Liver (tissue), 9 donors: ENCODE results near the gene PDE6B. TPM values are rescaled to one million over a fixed set of nuclear protein-coding genes. Genes with fewer than 3 reads are reported as not detected.

Source experiments
- DNase-seq: peaks from one replicate; pipeline ENCODE4 v3.0.0-alpha.2; 2017; ENCODE audit warnings: low spot score
- H3K27ac ChIP-seq, 2 donors: one replicate each; pipeline ENCODE4 v1.7.0; 2013; ENCODE audit warnings: inconsistent platforms in 2 of 2, low read length in 2 of 2, control low read depth in 1 of 2, low read depth in 1 of 2, mild to moderate bottlenecking in 1 of 2
- H3K27me3 ChIP-seq, 4 donors: one replicate each; pipeline versions ENCODE4 v1.6.1 to v1.7.0; 2013; ENCODE audit warnings: low read length in 3 of 4, inconsistent platforms in 1 of 4, mild to moderate bottlenecking in 1 of 4, moderate library complexity in 1 of 4; ENCODE audit not compliant: control insufficient read depth in 4 of 4, insufficient read depth in 4 of 4
- H3K36me3 ChIP-seq, 4 donors: one replicate each; pipeline versions ENCODE4 v1.6.1 to v1.7.0; 2013; ENCODE audit warnings: low read length in 3 of 4, mild to moderate bottlenecking in 3 of 4, low read depth in 1 of 4, moderate library complexity in 1 of 4; ENCODE audit not compliant: control insufficient read depth in 4 of 4, insufficient read depth in 3 of 4
- H3K4me1 ChIP-seq, 4 donors: one replicate each; pipeline versions ENCODE4 v1.6.1 to v1.7.0; 2013; ENCODE audit warnings: low read length in 3 of 4, mild to moderate bottlenecking in 3 of 4, moderate library complexity in 1 of 4; ENCODE audit not compliant: control insufficient read depth in 4 of 4, insufficient read depth in 4 of 4
- H3K4me3 ChIP-seq, 3 donors: one replicate each; pipeline versions ENCODE4 v1.6.1 to v1.7.0; 2013; ENCODE audit warnings: low read length in 3 of 3, control low read depth in 1 of 3, low read depth in 1 of 3, mild to moderate bottlenecking in 1 of 3
- H3K9ac ChIP-seq, 2 donors: one replicate each; pipeline ENCODE4 v1.7.0; 2013; ENCODE audit warnings: low read length in 2 of 2, mild to moderate bottlenecking in 2 of 2, moderate library complexity in 2 of 2, control low read depth in 1 of 2, low read depth in 1 of 2
- H3K9me3 ChIP-seq, 4 donors: one replicate each; pipeline versions ENCODE4 v1.6.1 to v1.7.0; 2013; ENCODE audit warnings: low read length in 3 of 4; ENCODE audit not compliant: control insufficient read depth in 4 of 4
- ATF3 ChIP-seq: IDR thresholded peaks from 2 replicates; pipeline ENCODE4 v1.6.1; 2016; ENCODE audit warnings: antibody characterized with exemption
- CTCF ChIP-seq: fragments of 150-350 bp; IDR thresholded peaks from 2 replicates; pipeline ENCODE4 v1.5.1; 2017; ENCODE audit warnings: improper control_type of control experiment, low read depth, low read length; ENCODE audit not compliant: missing input control
- EGR1 ChIP-seq, 2 donors: IDR thresholded peaks; 2 replicates each; pipeline ENCODE4 v1.6.1; 2016 to 2018; ENCODE audit warnings: antibody characterized with exemption in 2 of 2, low read depth in 2 of 2
- FOXA1 ChIP-seq: IDR thresholded peaks from 2 replicates; pipeline ENCODE4 v1.6.1; 2016; ENCODE audit warnings: antibody characterized with exemption
- FOXA2 ChIP-seq: IDR thresholded peaks from 2 replicates; pipeline ENCODE4 v1.6.1; 2016; ENCODE audit warnings: antibody characterized with exemption
- GABPA ChIP-seq, 2 donors: IDR thresholded peaks in 1 of 2; conservative IDR thresholded peaks in 1 of 2; 2 replicates each; pipeline ENCODE4 v1.6.1; 2016; ENCODE audit warnings: antibody characterized with exemption in 2 of 2, mild to moderate bottlenecking in 1 of 2, moderate library complexity in 1 of 2
- HNF4A ChIP-seq, 2 donors: conservative IDR thresholded peaks; 2 replicates each; pipeline ENCODE4 v1.6.1; 2016; ENCODE audit warnings: antibody characterized with exemption in 2 of 2, mild to moderate bottlenecking in 2 of 2
- HNF4G ChIP-seq: IDR thresholded peaks from 2 replicates; pipeline ENCODE4 v1.6.1; 2016; ENCODE audit warnings: antibody characterized with exemption
- JUND ChIP-seq, 2 donors: IDR thresholded peaks; 2 replicates each; pipeline ENCODE4 v1.6.1; 2016; ENCODE audit warnings: antibody characterized with exemption in 2 of 2
- MAX ChIP-seq: IDR thresholded peaks from 2 replicates; pipeline ENCODE4 v1.6.1; 2016; ENCODE audit warnings: antibody characterized with exemption
- NR2F2 ChIP-seq: IDR thresholded peaks from 2 replicates; pipeline ENCODE4 v1.6.1; 2016; ENCODE audit warnings: antibody characterized with exemption
- RAD21 ChIP-seq, 2 donors: IDR thresholded peaks; 2 replicates each; pipeline ENCODE4 v1.6.1; 2016; ENCODE audit warnings: antibody characterized with exemption in 2 of 2, mild to moderate bottlenecking in 2 of 2
- REST ChIP-seq: IDR thresholded peaks from 2 replicates; pipeline ENCODE4 v1.6.1; 2016; ENCODE audit warnings: antibody characterized with exemption, mild to moderate bottlenecking
- RXRA ChIP-seq, 2 donors: IDR thresholded peaks; 2 replicates each; pipeline ENCODE4 v1.6.1; 2017 to 2018; ENCODE audit warnings: antibody characterized with exemption in 2 of 2, mild to moderate bottlenecking in 1 of 2
- SP1 ChIP-seq: IDR thresholded peaks from 2 replicates; pipeline ENCODE4 v1.6.1; 2018; ENCODE audit warnings: antibody characterized with exemption, mild to moderate bottlenecking
- TAF1 ChIP-seq: conservative IDR thresholded peaks from 2 replicates; pipeline ENCODE4 v1.6.1; 2016; ENCODE audit warnings: antibody characterized with exemption, mild to moderate bottlenecking
- YY1 ChIP-seq: IDR thresholded peaks from 2 replicates; pipeline ENCODE4 v1.6.1; 2016; ENCODE audit warnings: antibody characterized with exemption, mild to moderate bottlenecking
- ZBTB33 ChIP-seq: IDR thresholded peaks from 2 replicates; pipeline ENCODE4 v1.6.1; 2016; ENCODE audit warnings: antibody characterized with exemption
- WGBS: extraction: QIAGEN DNeasy Blood & Tissue Kit; methylation state at CpG from one replicate; pipeline ENCODE4 v1.1.7; 2013; 5-methylcytosine and 5-hydroxymethylcytosine counted together
- polyA plus RNA-seq, 2 donors: library from polyadenylated mRNA; stranded (reverse) in 1 of 2; unstranded in 1 of 2; fragments of 200-250 nt in 1 of 2; fragments of >200 nt in 1 of 2; fragmentation: Nextera tagmentation in 1 of 2; extraction: Ambion mirVana in 1 of 2; gene quantifications; one replicate each; pipeline versions ENCODE4 v1.2.1 to v1.2.3, GENCODE V29; 2013 to 2015
- total RNA-seq, 2 donors: library from RNA; depleted of rRNA; stranded (reverse); fragments of >200 nt; gene quantifications; one replicate each; pipeline ENCODE4 v1.2.3, GENCODE V29; 2014
- donor health status: healthy.
- donor health status: healthy.
- donor health status: healthy.
- donor health status: healthy.
- donor health status: healthy.

PDE6B gene
- total and polyA plus RNA-seq, 4 donors: 0.28 to 7.3 (median 0.49) TPM

GRCh38 chr4:633406-633805 lies 8.0 kb downstream of the PDE6B start:
- WGBS: 45% methylated on average over 9 of the region's 9 CpGs
- Histone ChIP-seq H3K4me3 (no peak overlapping the region), H3K9ac (no peak overlapping the region), H3K36me3 (no peaks in the 10 kb centered on the region), H3K27ac (no peak overlapping the region), H3K27me3 (peaks cover 0 to 4% (median 0%) of the 10 kb centered on the region in 4 donors), H3K9me3 (peaks cover 0 to 4% (median 0%) of the 10 kb centered on the region in 4 donors), H3K4me1 (no peaks in the 10 kb centered on the region)
- TF ChIP-seq ATF3 (no peak), HNF4G (no peak), RAD21 (IDR thresholded peaks at IDR 0.05) (no peak), RXRA (IDR thresholded peaks at IDR 0.05) (no peak), JUND (IDR thresholded peaks at IDR 0.05) (no peak), FOXA2 (no peak), HNF4A (conservative IDR thresholded peaks at IDR 0.05) (no peak), FOXA1 (no peak), TAF1 (no peak), GABPA (IDR thresholded peaks at IDR 0.05 in 1 of 2, conservative IDR thresholded peaks at IDR 0.05 in 1 of 2) (no peak), YY1 (no peak), SP1 (no peak), EGR1 (IDR thresholded peaks at IDR 0.05; ENCODE audit: low read depth in 2 of 2) (no peak), NR2F2 (no peak), REST (no peak), ZBTB33 (no peak), CTCF (no peak), MAX (no peak)
- DNase-seq: no peak
